ENCODE measurements around the gene CNIH3.

- TF ChIP-seq CTCF (IDR thresholded peaks at IDR 0.05) (no peak), EZH2 (IDR thresholded peaks at IDR 0.05) (no peak)
These were observed 2.6 kb upstream of the CNIH3 start for GRCh38 chr1:224613486-224613885.
